ENCODE data around the gene SCARB2.
"Not testable (repeated sequence)": the region's sequence is repeated elsewhere in the genome, so short reads cannot be mapped to it uniquely, and the experiment has no call there.

The SCARB2 gene

GRCh38 chr4:76213415-76214176, at the start of gene SCARB2:
SCARB2 (minus strand) TSS chr4:76213824; CDS start chr4:76213543, 281 bp downstream.
- in situ Hi-C loops (cut with HindIII; ENCODE audit: low sequenced_read_pairs), result no loop called here

GRCh38 chr4:76260571-76260970, 46.9 kb upstream of the SCARB2 start:
- in situ Hi-C loops (cut with HindIII; ENCODE audit: low sequenced_read_pairs), result no loop called here

- in situ Hi-C loops (cut with HindIII; ENCODE audit: low sequenced_read_pairs), result no loop called here
These were observed 44.2 kb upstream of the SCARB2 start for GRCh38 chr4:76257824-76258223.

GRCh38 chr4:76256968-76257367, 43.3 kb upstream of the SCARB2 start:
- in situ Hi-C loops (cut with HindIII; ENCODE audit: low sequenced_read_pairs), result no loop called here

- in situ Hi-C loops (cut with HindIII; ENCODE audit: low sequenced_read_pairs), result no loop called here
These were observed 42.4 kb upstream of the SCARB2 start for GRCh38 chr4:76256032-76256431.

GRCh38 chr4:76253511-76253910, 39.9 kb upstream of the SCARB2 start:
- in situ Hi-C loops (cut with HindIII; ENCODE audit: low sequenced_read_pairs), result no loop called here

GRCh38 chr4:76252271-76252653, 38.6 kb upstream of the SCARB2 start:
- in situ Hi-C loops (cut with HindIII; ENCODE audit: low sequenced_read_pairs), result no loop called here

- in situ Hi-C loops (cut with HindIII; ENCODE audit: low sequenced_read_pairs), result no loop called here
These were observed 38.0 kb upstream of the SCARB2 start, which contains the start of gene FAM47E for GRCh38 chr4:76251441-76252270. FAM47E (plus strand) TSS chr4:76251721; CDS start chr4:76251747, 26 bp downstream.

- in situ Hi-C loops (cut with HindIII; ENCODE audit: low sequenced_read_pairs), result no loop called here
These were observed 37.3 kb upstream of the SCARB2 start for GRCh38 chr4:76250962-76251361.

GRCh38 chr4:76246852-76247251, 33.2 kb upstream of the SCARB2 start:
- in situ Hi-C loops (cut with HindIII; ENCODE audit: low sequenced_read_pairs), result no loop called here

GRCh38 chr4:76246025-76246424, 32.4 kb upstream of the SCARB2 start:
- in situ Hi-C loops (cut with HindIII; ENCODE audit: low sequenced_read_pairs), result no loop called here

- in situ Hi-C loops (cut with HindIII; ENCODE audit: low sequenced_read_pairs), result not testable (repeated sequence)
These were observed 30.3 kb upstream of the SCARB2 start for GRCh38 chr4:76243877-76244276.

- in situ Hi-C loops (cut with HindIII; ENCODE audit: low sequenced_read_pairs), result no loop called here
These were observed 26.6 kb upstream of the SCARB2 start for GRCh38 chr4:76240236-76240635.

GRCh38 chr4:76238701-76239100, 25.1 kb upstream of the SCARB2 start:
- in situ Hi-C loops (cut with HindIII; ENCODE audit: low sequenced_read_pairs), result no loop called here

- in situ Hi-C loops (cut with HindIII; ENCODE audit: low sequenced_read_pairs), result no loop called here
These were observed 24.6 kb upstream of the SCARB2 start for GRCh38 chr4:76238236-76238635.

- in situ Hi-C loops (cut with HindIII; ENCODE audit: low sequenced_read_pairs), result no loop called here
These were observed 22.3 kb upstream of the SCARB2 start for GRCh38 chr4:76235915-76236314.

GRCh38 chr4:76235407-76235806, 21.8 kb upstream of the SCARB2 start:
- in situ Hi-C loops (cut with HindIII; ENCODE audit: low sequenced_read_pairs), result no loop called here

GRCh38 chr4:76234679-76235044, 21.0 kb upstream of the SCARB2 start:
- in situ Hi-C loops (cut with HindIII; ENCODE audit: low sequenced_read_pairs), result no loop called here

GRCh38 chr4:76233967-76234678, 20.5 kb upstream of the SCARB2 start:
- in situ Hi-C loops (cut with HindIII; ENCODE audit: low sequenced_read_pairs), result no loop called here

GRCh38 chr4:76233529-76233928, 19.9 kb upstream of the SCARB2 start:
- in situ Hi-C loops (cut with HindIII; ENCODE audit: low sequenced_read_pairs), result no loop called here

GRCh38 chr4:76233083-76233482, 19.5 kb upstream of the SCARB2 start:
- in situ Hi-C loops (cut with HindIII; ENCODE audit: low sequenced_read_pairs), result no loop called here

Measured in endothelial cell of hepatic sinusoid (primary cell).